Ectodermal cell (in vitro differentiated cells): ENCODE data around the gene EFNA2.

Source experiments
- H3K27ac ChIP-seq: 2 replicates; pipeline ENCODE4 v1.7.0; 2013; ENCODE audit warnings: mild to moderate bottlenecking, low read depth, low read length; ENCODE audit not compliant: insufficient read depth, poor library complexity, severe bottlenecking
- H3K27me3 ChIP-seq: 2 replicates; pipeline ENCODE4 v1.7.0; 2013; ENCODE audit warnings: mild to moderate bottlenecking, low read length; ENCODE audit not compliant: insufficient read depth, control insufficient read depth, poor library complexity, severe bottlenecking
- H3K36me3 ChIP-seq: one replicate; pipeline ENCODE4 v1.7.0; 2013; ENCODE audit warnings: low read length; ENCODE audit not compliant: control insufficient read depth, insufficient read depth
- H3K4me1 ChIP-seq: one replicate; pipeline ENCODE4 v1.7.0; 2013; ENCODE audit warnings: low read length; ENCODE audit not compliant: control insufficient read depth, insufficient read depth
- H3K4me3 ChIP-seq: 2 replicates; pipeline ENCODE4 v1.7.0; 2013; ENCODE audit warnings: low read depth, low read length, control low read depth; ENCODE audit not compliant: insufficient read depth
- H3K9me3 ChIP-seq: 2 replicates; pipeline ENCODE4 v1.7.0; 2013; ENCODE audit warnings: mild to moderate bottlenecking, low read length, moderate library complexity; ENCODE audit not compliant: control insufficient read depth
- WGBS, 2 experiments: methylation state at CpG; one replicate each; pipeline ENCODE4 v1.1.7; 2013; ENCODE audit warnings: missing lambda C conversion rate in 2 of 2; 5-methylcytosine and 5-hydroxymethylcytosine counted together

Gene EFNA2

GRCh38 chr19:1254530-1255185 lies 31.0 kb upstream of the EFNA2 start:
- Histone ChIP-seq H3K27ac (no peak overlapping the region), H3K4me3 (no peak overlapping the region), H3K9me3 (no peaks in the 10 kb centered on the region), H3K36me3 (peaks cover 55% of the 10 kb centered on the region), H3K27me3 (no peaks in the 10 kb centered on the region), H3K4me1 (peaks cover 47% of the 10 kb centered on the region)
- WGBS, 2 experiments, result 96 to 97% methylated on average over 20 of the region's 20 CpGs

GRCh38 chr19:1255186-1256161 lies 30.2 kb upstream of the EFNA2 start:
- Histone ChIP-seq H3K4me1 (peaks cover 55% of the 10 kb centered on the region), H3K36me3 (peaks cover 55% of the 10 kb centered on the region), H3K9me3 (no peaks in the 10 kb centered on the region), H3K27me3 (no peaks in the 10 kb centered on the region), H3K27ac (no peak overlapping the region), H3K4me3 (no peak overlapping the region)
- 94 to 95% methylated on average over 52 of the region's 52 CpGs for WGBS, 2 experiments

- Histone ChIP-seq H3K36me3 (peaks cover 49% of the 10 kb centered on the region), H3K27me3 (no peaks in the 10 kb centered on the region), H3K27ac (no peak overlapping the region), H3K4me3 (no peak overlapping the region), H3K4me1 (peaks cover 60% of the 10 kb centered on the region), H3K9me3 (no peaks in the 10 kb centered on the region)
- WGBS, 2 experiments, result 92 to 94% methylated on average over 46 of the region's 46 CpGs
Measured at GRCh38 chr19:1256646-1257474, 28.8 kb upstream of the EFNA2 start.

- peaks cover 60% of the 10 kb centered on the region for H3K4me1 ChIP-seq
- H3K4me3 ChIP-seq, result no peak overlapping the region
- no peaks in the 10 kb centered on the region for H3K9me3 ChIP-seq
- WGBS, 2 experiments, result 84 to 86% methylated on average over 23 of the region's 23 CpGs
- H3K36me3 ChIP-seq, result peaks cover 43% of the 10 kb centered on the region
- no peaks in the 10 kb centered on the region for H3K27me3 ChIP-seq
- no peak overlapping the region for H3K27ac ChIP-seq
Measured at GRCh38 chr19:1257475-1258162, 28.1 kb upstream of the EFNA2 start.

GRCh38 chr19:1258163-1258492 lies 27.5 kb upstream of the EFNA2 start:
- H3K4me3 ChIP-seq, result no peak overlapping the region
- H3K36me3 ChIP-seq, result peaks cover 39% of the 10 kb centered on the region
- no peaks in the 10 kb centered on the region for H3K9me3 ChIP-seq
- 80 to 81% methylated on average over 8 of the region's 8 CpGs for WGBS, 2 experiments
- H3K4me1 ChIP-seq, result peaks cover 60% of the 10 kb centered on the region
- no peak overlapping the region for H3K27ac ChIP-seq
- H3K27me3 ChIP-seq, result no peaks in the 10 kb centered on the region

- Histone ChIP-seq H3K27me3 (no peaks in the 10 kb centered on the region), H3K36me3 (peaks cover 33% of the 10 kb centered on the region), H3K4me1 (peaks cover 58% of the 10 kb centered on the region), H3K9me3 (no peaks in the 10 kb centered on the region), H3K4me3 (no peak overlapping the region), H3K27ac (peak overlapping the region; percentile 70)
- 72 to 82% methylated on average over 14 to 15 of the region's 15 CpGs for WGBS, 2 experiments
Measured at GRCh38 chr19:1258707-1259205, 26.9 kb upstream of the EFNA2 start.

GRCh38 chr19:1259206-1259875 lies 26.3 kb upstream of the EFNA2 start:
- peak overlapping the region; percentile 70 for H3K27ac ChIP-seq
- H3K27me3 ChIP-seq, result no peaks in the 10 kb centered on the region
- H3K4me1 ChIP-seq, result peaks cover 58% of the 10 kb centered on the region
- 27 to 31% methylated on average over 17 of the region's 17 CpGs for WGBS, 2 experiments
- no peaks in the 10 kb centered on the region for H3K9me3 ChIP-seq
- H3K4me3 ChIP-seq, result no peak overlapping the region
- peaks cover 27% of the 10 kb centered on the region for H3K36me3 ChIP-seq

- Histone ChIP-seq H3K9me3 (no peaks in the 10 kb centered on the region), H3K4me3 (peak overlapping the region; percentile 34)
Measured at GRCh38 chr19:1259876-1260748, 25.6 kb upstream of the EFNA2 start.

More at GRCh38 chr19:1259876-1260748, 25.6 kb upstream of the EFNA2 start:
- H3K27ac ChIP-seq, result peak overlapping the region; percentile 70
- H3K27me3 ChIP-seq, result no peaks in the 10 kb centered on the region
- peaks cover 19% of the 10 kb centered on the region for H3K36me3 ChIP-seq
- WGBS, 2 experiments, result 25% methylated on average over 33 of the region's 33 CpGs
- peaks cover 66% of the 10 kb centered on the region for H3K4me1 ChIP-seq
